Peyer's patch (tissue), 4 donors: ENCODE measurements around the gene UNC5B.

Experiments
- CTCF ChIP-seq, 6 experiments: fragments of 450-650 bp in 4 of 6; fragments of 200-600 bp in 2 of 6; sonication (generic) in 1 of 6; IDR thresholded peaks; one replicate each; pipeline ENCODE4 v1.5.1; 2017 to 2019; ENCODE audit warnings: antibody characterized with exemption in 6 of 6, mild to moderate bottlenecking in 3 of 6, moderate library complexity in 1 of 6
- POLR2A ChIP-seq, 2 donors: fragments of 450-650 bp; IDR thresholded peaks; one replicate each; pipeline ENCODE4 v1.5.1; 2017; ENCODE audit warnings: antibody characterized with exemption in 2 of 2, mild to moderate bottlenecking in 2 of 2, moderate library complexity in 2 of 2

GRCh38 chr10:71187197-71187596 lies 25.2 kb upstream of the UNC5B start:
- no peak for TF ChIP-seq CTCF (IDR thresholded peaks at IDR 0.05)
- no peak for TF ChIP-seq POLR2A (IDR thresholded peaks at IDR 0.05)
